Measurements from ENCODE around the gene F9. TPM values are rescaled to one million over a fixed set of nuclear protein-coding genes. Genes with fewer than 3 reads are reported as not detected.

F9 gene
- total RNA-seq, 1 experiment from 2014 or later: not detected

- BruUV-seq (replicated peaks): no TSS peak
- intact Hi-C loops (cut with micrococcal nuclease; ENCODE audit: unreplicated experiment): no loop called here
- no peak for DNase-seq
- Mint-ChIP-seq H3K27me3 (ENCODE audit: unreplicated experiment) (no peaks in the 10 kb centered on the region), H3K4me1 (ENCODE audit: low read depth, unreplicated experiment) (no peaks in the 10 kb centered on the region), H3K4me3 (ENCODE audit: low read depth, unreplicated experiment) (no peak overlapping the region), H3K9me3 (ENCODE audit: low read depth, unreplicated experiment) (no peaks in the 10 kb centered on the region), H3K36me3 (ENCODE audit: insufficient read depth, unreplicated experiment) (no peaks in the 10 kb centered on the region), H3K27ac (ENCODE audit: unreplicated experiment) (no peak overlapping the region)
- TF ChIP-seq CTCF (IDR thresholded peaks at IDR 0.05; ENCODE audit: unreplicated experiment): no peak
- CTCF ChIA-PET: no interaction called here
Measured at GRCh38 chrX:139560221-139560620, 29.7 kb downstream of the F9 start.

- BruUV-seq (replicated peaks): no TSS peak
- no peaks in the 10 kb centered on the region for H3K27me3 Mint-ChIP-seq (ENCODE audit: unreplicated experiment)
- no peak overlapping the region for H3K4me3 Mint-ChIP-seq (ENCODE audit: low read depth, unreplicated experiment)
- H3K27ac Mint-ChIP-seq (ENCODE audit: unreplicated experiment): no peak overlapping the region
- CTCF ChIA-PET: interaction anchor here (0.6 kb wide), 1 partner anchor 1440 kb away, joined by 3 read pairs; no protein-coding TSS in a partner anchor
- TF ChIP-seq CTCF (IDR thresholded peaks at IDR 0.05; ENCODE audit: unreplicated experiment): no peak
- DNase-seq: no peak
- H3K36me3 Mint-ChIP-seq (ENCODE audit: insufficient read depth, unreplicated experiment): no peaks in the 10 kb centered on the region
- no peaks in the 10 kb centered on the region for H3K4me1 Mint-ChIP-seq (ENCODE audit: low read depth, unreplicated experiment)
- intact Hi-C loops (cut with micrococcal nuclease; ENCODE audit: unreplicated experiment): no loop called here
- H3K9me3 Mint-ChIP-seq (ENCODE audit: low read depth, unreplicated experiment): no peaks in the 10 kb centered on the region
Measured at GRCh38 chrX:139563251-139563650, 32.7 kb downstream of the F9 start.

GRCh38 chrX:139566981-139567380 is 36.4 kb downstream of the F9 start:
- no peaks in the 10 kb centered on the region for H3K4me1 Mint-ChIP-seq (ENCODE audit: low read depth, unreplicated experiment)
- DNase-seq: no peak
- intact Hi-C loops (cut with micrococcal nuclease; ENCODE audit: unreplicated experiment): no loop called here
- no peak overlapping the region for H3K27ac Mint-ChIP-seq (ENCODE audit: unreplicated experiment)
- no peaks in the 10 kb centered on the region for H3K36me3 Mint-ChIP-seq (ENCODE audit: insufficient read depth, unreplicated experiment)
- TF ChIP-seq CTCF (IDR thresholded peaks at IDR 0.05; ENCODE audit: unreplicated experiment): no peak
- H3K9me3 Mint-ChIP-seq (ENCODE audit: low read depth, unreplicated experiment): no peaks in the 10 kb centered on the region
- BruUV-seq (replicated peaks): no TSS peak
- no peak overlapping the region for H3K4me3 Mint-ChIP-seq (ENCODE audit: low read depth, unreplicated experiment)
- CTCF ChIA-PET: no interaction called here
- H3K27me3 Mint-ChIP-seq (ENCODE audit: unreplicated experiment): no peaks in the 10 kb centered on the region

- CTCF ChIA-PET: no interaction called here
Measured at GRCh38 chrX:139581068-139581467, 50.5 kb downstream of the F9 start.

More at GRCh38 chrX:139581068-139581467, 50.5 kb downstream of the F9 start:
- Mint-ChIP-seq H3K36me3 (ENCODE audit: insufficient read depth, unreplicated experiment) (no peaks in the 10 kb centered on the region), H3K4me3 (ENCODE audit: low read depth, unreplicated experiment) (no peak overlapping the region), H3K27ac (ENCODE audit: unreplicated experiment) (no peak overlapping the region), H3K9me3 (ENCODE audit: low read depth, unreplicated experiment) (peaks cover 4% of the 10 kb centered on the region), H3K4me1 (ENCODE audit: low read depth, unreplicated experiment) (no peaks in the 10 kb centered on the region), H3K27me3 (ENCODE audit: unreplicated experiment) (no peaks in the 10 kb centered on the region)
- no peak for TF ChIP-seq CTCF (IDR thresholded peaks at IDR 0.05; ENCODE audit: unreplicated experiment)
- no peak for DNase-seq
- intact Hi-C loops (cut with micrococcal nuclease; ENCODE audit: unreplicated experiment): no loop called here
- BruUV-seq (replicated peaks): no TSS peak

All from Calu3 (cell line).